HEK293T (cell line): ENCODE results near the gene C1orf210.

Source experiments
- CTCF ChIA-PET: fragments of 350-600 bp; formaldehyde crosslinking; extraction: SDS; loops from one replicate; lab custom pipeline; 2021; ENCODE audit warnings: antibody characterized with exemption, inconsistent platforms; lab: Yijun Ruan, JAX
- POLR2A ChIA-PET: fragments of 350-600 bp; formaldehyde crosslinking; extraction: SDS; loops from one replicate; lab custom pipeline; 2020; ENCODE audit warnings: antibody characterized with exemption, inconsistent platforms; lab: Yijun Ruan, JAX
- DNase-seq: peaks from one replicate; pipeline ENCODE4 v3.0.0; 2012; ENCODE audit warnings: mixed read lengths; ENCODE audit errors: extremely low spot score
- ARNT ChIP-seq: fragments of 450-650 bp; IDR thresholded peaks from 2 replicates; pipeline ENCODE4 v1.6.1; 2017; ENCODE audit warnings: mild to moderate bottlenecking
- BHLHE40 ChIP-seq: fragments of 450-650 bp; IDR thresholded peaks from 2 replicates; pipeline ENCODE4 v1.6.1; 2016; ENCODE audit warnings: mild to moderate bottlenecking, moderate library complexity, borderline replicate concordance
- CTBP1 ChIP-seq: fragments of 450-650 bp; IDR thresholded peaks from 2 replicates; pipeline ENCODE4 v1.6.1; 2016; ENCODE audit warnings: borderline replicate concordance
- ELF4 ChIP-seq: fragments of 450-650 bp; IDR thresholded peaks from 2 replicates; pipeline ENCODE4 v1.6.1; 2017; ENCODE audit warnings: antibody characterized with exemption
- FOXA1 ChIP-seq: fragments of 450-650 bp; IDR thresholded peaks from 2 replicates; pipeline ENCODE4 v1.6.1; 2016; ENCODE audit warnings: mild to moderate bottlenecking
- FOXK2 ChIP-seq: fragments of 450-650 bp; IDR thresholded peaks from 2 replicates; pipeline ENCODE4 v1.6.1; 2016; ENCODE audit warnings: mild to moderate bottlenecking
- FOXM1 ChIP-seq: fragments of 450-650 bp; IDR thresholded peaks from 2 replicates; pipeline ENCODE4 v1.6.1; 2017; ENCODE audit warnings: mild to moderate bottlenecking, borderline replicate concordance
- HDGF ChIP-seq: fragments of 450-650 bp; IDR thresholded peaks from 2 replicates; pipeline ENCODE4 v1.6.1; 2017; ENCODE audit warnings: antibody characterized with exemption, borderline replicate concordance
- L3MBTL2 ChIP-seq: fragments of 450-650 bp; conservative IDR thresholded peaks from 2 replicates; pipeline ENCODE4 v1.6.1; 2016; ENCODE audit warnings: mild to moderate bottlenecking
- LEF1 ChIP-seq: fragments of 450-650 bp; IDR thresholded peaks from 2 replicates; pipeline ENCODE4 v1.6.1; 2017; ENCODE audit warnings: mild to moderate bottlenecking, borderline replicate concordance
- NFRKB ChIP-seq: fragments of 450-650 bp; IDR thresholded peaks from 2 replicates; pipeline ENCODE4 v1.6.1; 2016; ENCODE audit warnings: mild to moderate bottlenecking, moderate library complexity
- SP1 ChIP-seq: fragments of 450-650 bp; IDR thresholded peaks from 2 replicates; pipeline ENCODE4 v1.6.1; 2017
- SUZ12 ChIP-seq: fragments of 450-650 bp; IDR thresholded peaks from 2 replicates; pipeline ENCODE4 v1.6.1; 2016; ENCODE audit warnings: mild to moderate bottlenecking
- TARDBP ChIP-seq: fragments of 450-650 bp; IDR thresholded peaks from 2 replicates; pipeline ENCODE4 v1.6.1; 2016
- ZNF384 ChIP-seq: fragments of 450-650 bp; IDR thresholded peaks from 2 replicates; pipeline ENCODE4 v1.6.1; 2016
- TF ChIP-seq, protein P1 (sequence below): fragments of 450-650 bp; IDR thresholded peaks from 2 replicates; pipeline ENCODE4 v1.6.1; 2016

The C1orf210 gene

DNA sequence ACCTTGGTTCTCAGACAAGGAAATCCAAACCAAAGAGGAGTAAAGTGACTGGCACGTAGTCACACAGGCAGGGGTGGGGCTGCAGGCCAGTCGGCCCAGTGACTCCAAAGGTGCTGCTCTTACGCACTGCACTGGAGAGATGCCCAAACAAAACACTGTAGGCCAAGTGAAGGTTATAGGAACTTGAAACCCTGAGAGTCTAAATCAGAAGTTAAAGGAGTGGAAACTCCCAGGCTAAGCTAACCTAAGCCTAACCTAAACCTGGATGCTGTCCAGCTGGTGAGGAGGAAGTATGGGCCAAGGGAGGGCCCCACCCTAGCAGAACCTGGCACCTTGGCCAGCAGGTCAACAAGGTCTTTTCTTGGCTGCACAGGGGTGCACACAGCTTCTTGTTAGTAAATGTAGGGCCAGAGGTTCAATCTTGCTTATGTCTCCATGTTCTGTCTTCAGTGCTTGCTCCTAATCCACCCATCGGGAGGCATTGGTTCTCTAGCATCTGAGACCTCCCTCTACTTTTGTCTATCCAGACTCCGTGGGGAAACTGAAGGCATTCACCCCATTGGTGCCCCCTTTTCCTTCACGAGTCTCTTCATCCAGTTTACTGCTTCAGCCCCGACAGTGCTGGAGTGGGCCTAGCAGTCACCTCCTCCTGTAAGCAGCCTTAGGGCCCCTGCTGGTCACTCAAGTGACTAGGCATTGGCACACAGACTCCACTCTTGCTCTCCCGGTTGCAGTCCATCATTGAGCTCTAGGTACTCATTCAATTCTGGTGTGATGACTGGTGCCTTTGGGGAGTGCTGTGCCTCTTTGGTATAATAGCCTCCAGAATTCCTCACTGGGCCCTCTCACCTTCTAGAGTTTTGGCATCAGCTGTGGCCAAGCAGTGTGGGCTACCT lies 28.5 kb downstream of the C1orf210 start:
- POLR2A ChIA-PET, result no interaction called here
- CTCF ChIA-PET, result no interaction called here
- DNase-seq, result no peak
- TF ChIP-seq, protein P1, sequence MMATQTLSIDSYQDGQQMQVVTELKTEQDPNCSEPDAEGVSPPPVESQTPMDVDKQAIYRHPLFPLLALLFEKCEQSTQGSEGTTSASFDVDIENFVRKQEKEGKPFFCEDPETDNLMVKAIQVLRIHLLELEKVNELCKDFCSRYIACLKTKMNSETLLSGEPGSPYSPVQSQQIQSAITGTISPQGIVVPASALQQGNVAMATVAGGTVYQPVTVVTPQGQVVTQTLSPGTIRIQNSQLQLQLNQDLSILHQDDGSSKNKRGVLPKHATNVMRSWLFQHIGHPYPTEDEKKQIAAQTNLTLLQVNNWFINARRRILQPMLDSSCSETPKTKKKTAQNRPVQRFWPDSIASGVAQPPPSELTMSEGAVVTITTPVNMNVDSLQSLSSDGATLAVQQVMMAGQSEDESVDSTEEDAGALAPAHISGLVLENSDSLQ, result no peak
- TF ChIP-seq ZNF384, result no peak
- TF ChIP-seq FOXA1, result no peak
- no peak for TF ChIP-seq FOXK2

DNA sequence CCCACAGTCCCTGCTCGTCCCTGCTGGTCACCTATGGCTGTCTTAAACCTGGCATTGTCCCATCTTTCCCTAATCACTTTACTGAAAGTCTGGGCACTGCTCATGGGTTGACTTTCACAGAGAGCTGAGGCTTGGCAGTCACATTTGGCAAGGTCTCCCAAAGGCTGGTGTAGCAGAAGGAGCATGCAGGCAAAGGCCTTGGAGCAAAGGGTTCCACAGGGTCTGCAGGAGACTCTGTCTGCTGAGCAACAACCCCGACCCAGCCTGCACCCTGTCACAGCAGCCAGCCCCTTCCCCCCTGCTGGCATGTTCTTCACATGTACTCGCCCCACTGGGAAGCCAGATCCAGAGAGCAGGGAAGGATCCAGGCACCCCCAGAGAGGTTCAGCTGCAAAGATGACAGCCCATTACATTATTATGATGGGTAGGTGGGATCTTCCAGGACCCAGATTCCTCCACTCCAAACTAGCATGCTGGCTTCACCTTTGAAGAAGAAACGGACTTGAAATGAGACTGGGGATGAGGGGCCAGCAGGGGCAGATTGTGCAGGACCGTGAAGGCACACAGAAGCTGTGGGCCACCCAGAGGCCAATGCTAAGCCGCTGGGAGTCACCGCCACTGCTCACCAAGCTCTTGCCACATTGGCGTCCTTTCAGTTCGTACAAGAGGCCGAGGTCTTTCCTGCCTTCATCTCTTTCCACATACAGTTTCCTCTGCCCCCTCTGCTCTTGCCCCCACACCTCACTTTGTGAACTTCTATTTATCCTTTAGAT lies 29.8 kb downstream of the C1orf210 start:
- TF ChIP-seq, protein P1, result no peak
- TF ChIP-seq NFRKB (no peak), FOXA1 (no peak)
- DNase-seq, result no peak
- POLR2A ChIA-PET, result no interaction called here
- CTCF ChIA-PET, result no interaction called here

DNA sequence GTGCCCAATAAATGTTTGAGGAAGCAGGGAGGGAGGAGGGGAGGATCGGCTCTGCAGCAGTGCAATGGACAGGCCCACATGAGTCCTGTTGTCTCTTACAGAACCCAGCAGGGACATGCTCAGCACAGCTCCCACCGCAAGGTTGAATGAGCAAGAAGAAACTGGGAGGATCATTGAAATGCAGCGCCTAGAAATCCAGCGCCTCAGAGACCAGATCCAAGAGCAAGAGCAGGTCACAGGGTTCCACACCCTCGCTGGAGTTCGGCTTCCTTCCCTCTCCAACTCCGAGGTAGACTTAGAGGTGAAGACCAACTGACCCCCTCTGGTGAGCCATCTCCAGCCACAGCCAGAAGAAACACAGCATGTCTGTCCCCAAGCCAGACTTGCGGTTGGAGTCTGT lies 31.5 kb downstream of the C1orf210 start:
- DNase-seq, result no peak
- TF ChIP-seq SP1 (no peak), FOXK2 (no peak), ARNT (no peak), FOXA1 (no peak), FOXM1 (no peak)
- ChIA-PET POLR2A (no interaction called here), CTCF (no interaction called here)

DNA sequence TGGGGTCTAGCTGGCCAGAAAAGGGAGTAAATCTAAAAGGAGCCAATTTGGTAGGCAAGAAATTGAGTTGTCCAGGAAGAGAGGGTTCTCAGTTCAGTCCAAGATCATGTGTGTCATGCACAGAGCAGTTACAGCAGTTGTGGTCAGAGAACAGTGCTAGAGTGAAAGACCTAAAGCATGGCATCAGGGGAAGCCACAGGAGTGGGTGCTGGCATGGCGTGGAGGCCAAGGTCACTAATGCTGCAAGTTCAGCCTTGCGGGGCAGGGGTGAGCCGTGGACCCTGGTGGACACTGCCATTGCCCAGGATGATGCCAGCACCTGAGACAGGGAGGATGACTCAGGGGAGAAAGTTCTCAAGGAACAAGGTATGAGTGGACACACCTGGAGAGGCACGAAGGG lies 32.2 kb downstream of the C1orf210 start:
- TF ChIP-seq SP1, result no peak
- POLR2A ChIA-PET, result no interaction called here
- no peak for DNase-seq
- CTCF ChIA-PET, result no interaction called here

DNA sequence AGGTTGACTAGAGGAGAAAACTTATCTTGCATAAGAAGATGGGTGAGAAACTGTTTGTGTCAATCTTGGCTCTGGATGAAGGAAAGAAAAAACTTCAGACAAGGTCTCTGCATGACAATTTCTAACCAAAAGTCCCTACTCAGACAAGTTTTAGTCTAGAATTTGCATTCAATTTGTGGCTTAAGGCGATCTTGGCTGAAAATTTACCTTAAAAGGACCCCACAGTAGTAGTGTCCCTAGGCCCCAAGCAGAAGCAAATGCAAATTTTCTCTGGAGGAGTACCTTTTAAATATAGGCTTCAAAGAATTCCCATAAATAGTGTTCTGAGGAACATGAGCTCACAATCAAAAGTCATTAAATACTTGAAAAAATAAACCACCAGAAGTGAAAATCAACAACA lies 33.2 kb downstream of the C1orf210 start:
- ChIA-PET CTCF (interaction anchor here (0.7 kb wide), 1 partner anchor 66 kb away, joined by 3 read pairs; no protein-coding TSS in a partner anchor), POLR2A (no interaction called here)
- no peak for DNase-seq
- TF ChIP-seq, protein P1, result no peak
- TF ChIP-seq FOXA1 (no peak), FOXK2 (no peak), BHLHE40 (no peak), NFRKB (no peak), ZNF384 (no peak), LEF1 (no peak), SUZ12 (no peak), FOXM1 (no peak), TARDBP (no peak), ELF4 (no peak), CTBP1 (no peak), L3MBTL2 (no peak), SP1 (no peak), HDGF (no peak)

DNA sequence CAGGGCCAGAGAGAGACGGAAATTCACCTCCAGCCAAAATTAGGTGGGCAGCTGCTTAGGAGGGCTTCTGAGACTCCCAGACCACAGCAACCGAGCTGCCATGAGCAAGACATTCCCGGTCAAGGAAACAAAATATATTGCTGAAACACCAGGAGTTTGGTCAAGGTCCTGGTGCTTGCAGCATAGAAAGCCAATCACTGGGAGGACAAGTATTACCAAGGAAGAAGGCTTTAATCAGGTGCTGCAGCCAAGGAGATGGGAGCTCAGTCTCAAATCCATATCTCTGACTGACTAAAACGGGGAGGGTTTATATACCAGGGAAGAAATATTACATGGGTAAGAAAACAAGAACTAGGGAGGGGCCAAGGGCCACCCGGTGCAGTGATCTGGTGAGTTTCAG lies 34.4 kb downstream of the C1orf210 start:
- CTCF ChIA-PET, result no interaction called here
- no peak for DNase-seq
- no peak for TF ChIP-seq ELF4
- TF ChIP-seq BHLHE40, result no peak
- POLR2A ChIA-PET, result no interaction called here

DNA sequence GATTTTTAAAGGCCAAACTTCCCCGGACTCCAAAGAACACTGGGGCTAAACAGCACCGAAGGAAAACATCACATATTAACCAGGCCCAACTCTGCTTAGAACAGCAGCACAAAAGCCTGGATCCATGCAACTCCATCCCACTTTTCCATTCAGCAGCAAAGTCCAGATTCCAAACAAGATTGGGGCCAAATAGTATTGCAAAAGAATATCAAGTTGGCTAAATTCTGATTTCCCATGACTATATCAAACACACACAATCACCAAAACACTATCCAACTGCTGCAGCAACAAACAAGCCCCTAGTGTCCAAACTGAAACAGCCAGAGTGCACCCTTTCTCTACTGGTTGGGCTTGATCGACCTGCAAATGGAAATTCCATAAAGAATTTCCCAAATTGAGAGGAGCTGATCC lies 35.0 kb downstream of the C1orf210 start:
- TF ChIP-seq BHLHE40 (no peak), CTBP1 (no peak), SP1 (no peak), NFRKB (no peak), ZNF384 (no peak), HDGF (no peak), ARNT (no peak), FOXA1 (no peak), L3MBTL2 (no peak), ELF4 (no peak), SUZ12 (no peak), FOXK2 (no peak), LEF1 (no peak)
- POLR2A ChIA-PET, result no interaction called here
- CTCF ChIA-PET, result no interaction called here
- no peak for DNase-seq
